Motor neuron (in vitro differentiated cells): Measurements from ENCODE around the gene ATP4A. TPM values are rescaled to one million over a fixed set of nuclear protein-coding genes. Genes with fewer than 3 reads are reported as not detected.
A peak's percentile ranks its signal among the peaks of the same experiment; 100 is the strongest.

Experiments used
- ATAC-seq, 8 experiments: fragments of 200-7000 bp; cut with Tn5 transposase; replicated peaks in 6 of 8; 2 replicates each; pipeline ENCODE4 v1.8.0; 2021; ENCODE audit warnings: mild to moderate bottlenecking in 8 of 8, moderate library complexity in 8 of 8
- H3K27ac ChIP-seq, 2 donors: fragments of 250-450 bp; sonication (Bioruptor Pico); 2 replicates each; pipeline ENCODE4 v1.9.0; 2021; ENCODE audit warnings: antibody characterized with exemption in 2 of 2, mild to moderate bottlenecking in 2 of 2, moderate library complexity in 1 of 2
- H3K4me1 ChIP-seq, 2 donors: fragments of 250-450 bp; sonication (Bioruptor Pico); replicated peaks in 1 of 2; 2 replicates each; pipeline ENCODE4 v1.6.1; 2021; ENCODE audit warnings: antibody characterized with exemption in 2 of 2, mild to moderate bottlenecking in 2 of 2, moderate library complexity in 1 of 2
- H3K4me3 ChIP-seq, 5 donors: fragments of 250-450 bp; sonication (Bioruptor Pico); 2 replicates each; pipeline ENCODE4 v1.9.0; 2021; ENCODE audit warnings: antibody characterized with exemption in 5 of 5, mild to moderate bottlenecking in 5 of 5, moderate library complexity in 4 of 5
- WGBS, 10 experiments: fragments of 450-650 bp; shearing (Covaris generic); methylation state at CpG; one replicate each; pipeline ENCODE4 v1.0.0; 2022; 5-methylcytosine and 5-hydroxymethylcytosine counted together
- in situ Hi-C, 9 experiments: fragments of 400-800 bp; cut with MboI; loops; one replicate each; pipeline ENCODE4 v1.15.0; 2021; ENCODE audit warnings: low sequenced_read_pairs in 9 of 9, low pct_unique_long_range_greater_than_20kb in 2 of 9; ENCODE audit not compliant: unreplicated experiment in 9 of 9
- total RNA-seq, 8 experiments: library from RNA; unstranded; fragments of 300-600 nt; gene quantifications; 2 replicates each; pipeline versions ENCODE4 v1.2.3 to v1.2.4, GENCODE V29; 2022

ATP4A gene
- total RNA-seq, 8 experiments from 2014 or later = 0.05 to 0.25 (median 0.11) TPM; not detected in 3

DNA sequence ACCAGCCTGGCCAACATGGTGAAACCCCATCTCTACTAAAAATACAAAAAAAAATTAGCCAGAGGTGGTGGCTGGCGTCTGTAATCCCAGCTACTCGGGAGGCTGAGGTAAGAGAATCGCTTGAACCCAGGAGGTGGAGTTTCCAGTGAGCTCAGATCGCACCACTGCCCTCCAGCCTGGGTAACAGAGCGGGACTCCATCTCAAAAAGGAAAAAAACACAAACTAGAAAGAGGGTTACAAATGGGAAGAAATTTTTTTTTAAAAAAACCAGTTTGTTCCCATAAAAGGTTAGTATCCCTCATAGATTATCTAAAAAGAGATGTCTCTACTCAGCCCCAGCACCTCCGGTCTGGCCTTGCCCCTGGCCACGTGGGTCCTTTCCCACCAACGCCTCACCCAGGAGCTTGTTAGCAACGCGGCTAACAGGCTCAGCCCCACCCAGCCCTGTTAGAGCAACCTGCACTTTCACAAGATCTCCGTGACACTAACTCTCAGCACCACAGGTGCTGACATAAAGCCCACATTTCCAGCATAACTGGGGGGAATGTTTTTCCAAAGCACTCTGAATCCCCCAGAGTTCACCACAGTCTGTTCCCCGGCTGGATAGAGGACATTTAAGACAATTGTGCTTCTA is 54.3 kb downstream of the ATP4A start:
- H3K4me1 ChIP-seq = no peaks in the 10 kb centered on the region
- in situ Hi-C loops = no loop called here
- peak in 3 of 8 experiments; percentile 35 to 62 (median 50) for ATAC-seq
- H3K27ac ChIP-seq = no peak overlapping the region
- 13 to 43% (median 26%) methylated on average over 1 to 11 of the region's 12 CpGs for WGBS, 10 experiments
- no peak overlapping the region for H3K4me3 ChIP-seq

DNA sequence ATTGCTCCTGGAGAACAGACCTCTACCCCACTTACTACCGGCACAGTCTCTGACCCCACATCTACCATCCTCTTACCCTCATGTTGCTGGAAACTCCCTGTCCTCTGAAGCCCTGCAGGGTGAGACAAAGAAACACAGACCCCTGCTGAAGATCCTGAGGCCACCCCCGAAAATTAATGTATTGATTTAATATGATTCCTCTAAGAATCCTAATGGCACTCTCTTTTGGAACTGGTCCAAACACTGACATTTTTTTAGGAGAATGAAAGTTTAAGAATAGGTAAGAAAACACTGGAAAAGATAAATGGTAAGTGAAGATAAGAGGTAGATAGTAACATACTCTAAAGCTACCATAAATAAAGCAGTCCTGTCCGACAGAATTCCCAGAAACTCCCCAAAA is 55.3 kb downstream of the ATP4A start:
- 45 to 92% (median 77%) methylated on average over 1 to 2 of the region's 3 CpGs; no CpG with 5 or more reads in 4 of the 10 experiments for WGBS, 10 experiments
- in situ Hi-C loops = no loop called here
- Histone ChIP-seq H3K4me1 (no peaks in the 10 kb centered on the region), H3K27ac (no peak overlapping the region), H3K4me3 (no peak overlapping the region)
- no peak for ATAC-seq

DNA sequence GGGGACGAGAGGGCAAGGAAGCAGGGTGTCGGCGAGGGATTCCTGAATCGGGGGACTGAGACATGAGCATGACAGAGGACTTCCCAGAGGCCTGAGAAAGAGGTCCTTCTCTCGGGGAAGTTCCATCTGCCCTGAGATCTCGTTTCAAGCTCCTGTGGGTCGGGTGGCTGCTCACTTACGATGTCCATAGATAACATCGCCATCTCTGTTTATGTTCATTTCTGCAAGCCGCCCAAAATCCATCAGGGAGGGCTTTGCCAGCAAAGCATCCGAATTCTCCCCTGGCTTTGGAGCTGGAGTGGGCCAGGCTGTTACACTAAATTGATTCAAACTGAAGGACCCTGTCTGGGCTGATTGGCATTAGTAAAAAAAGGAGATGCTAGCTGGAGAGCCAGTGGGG is 55.9 kb downstream of the ATP4A start:
- no peak overlapping the region for H3K4me3 ChIP-seq
- no peaks in the 10 kb centered on the region for H3K4me1 ChIP-seq
- in situ Hi-C loops = no loop called here
- WGBS, 10 experiments = 48 to 100% (median 70%) methylated on average over 1 to 8 of the region's 11 CpGs; no CpG with 5 or more reads in 4 of the 10 experiments
- H3K27ac ChIP-seq = no peak overlapping the region
- no peak for ATAC-seq

DNA sequence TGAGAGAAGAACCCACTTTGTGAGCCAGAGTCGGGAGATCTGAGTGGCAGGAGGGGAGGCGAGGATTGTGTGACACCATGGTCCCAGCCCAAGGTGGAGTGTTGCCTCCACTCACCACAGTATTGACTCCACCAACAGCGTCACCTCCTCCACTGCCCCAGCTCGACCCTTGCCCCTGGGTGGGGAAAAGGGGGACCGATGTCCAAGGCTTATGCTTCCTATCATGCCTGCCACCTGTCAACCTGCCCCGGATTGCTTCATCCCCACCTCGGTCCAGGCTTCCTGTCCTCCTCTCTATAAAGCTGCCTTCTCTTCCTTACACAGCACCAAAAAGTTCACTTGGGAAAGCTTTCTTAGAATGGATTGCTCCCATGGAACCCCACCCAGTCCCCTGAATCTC is 57.4 kb downstream of the ATP4A start:
- no peak for ATAC-seq
- Histone ChIP-seq H3K4me3 (no peak overlapping the region), H3K27ac (no peak overlapping the region), H3K4me1 (no peaks in the 10 kb centered on the region)
- WGBS, 10 experiments = 0 to 88% (median 65%) methylated on average over 1 to 6 of the region's 7 CpGs; no CpG with 5 or more reads in 5 of the 10 experiments
- in situ Hi-C loops = no loop called here

DNA sequence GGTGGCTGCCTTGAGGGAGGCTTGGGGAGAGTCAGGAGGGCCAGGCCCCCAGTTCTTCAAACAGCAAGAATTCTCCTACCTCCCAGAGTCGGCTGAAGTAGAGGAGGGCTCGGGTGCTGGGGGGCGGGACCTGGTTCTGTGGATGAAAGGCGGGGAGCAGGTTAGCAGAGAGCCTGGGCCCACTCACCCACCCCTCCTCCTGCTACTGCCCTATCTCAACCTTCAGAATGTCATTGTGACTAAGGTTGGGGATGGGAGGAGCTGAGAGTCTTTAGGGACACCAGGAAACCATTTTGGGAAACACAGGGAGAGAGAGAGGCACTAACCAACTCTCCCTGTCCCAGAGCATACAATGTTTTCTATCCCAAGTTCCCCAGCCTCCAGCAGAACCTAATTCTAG is 60.7 kb downstream of the ATP4A start:
- Histone ChIP-seq H3K4me1 (no peaks in the 10 kb centered on the region), H3K27ac (no peak overlapping the region), H3K4me3 (no peak overlapping the region)
- 57% methylated on average over 1 of the region's 4 CpGs; no CpG with 5 or more reads in 9 of the 10 experiments for WGBS, 10 experiments
- in situ Hi-C loops = no loop called here
- no peak for ATAC-seq

DNA sequence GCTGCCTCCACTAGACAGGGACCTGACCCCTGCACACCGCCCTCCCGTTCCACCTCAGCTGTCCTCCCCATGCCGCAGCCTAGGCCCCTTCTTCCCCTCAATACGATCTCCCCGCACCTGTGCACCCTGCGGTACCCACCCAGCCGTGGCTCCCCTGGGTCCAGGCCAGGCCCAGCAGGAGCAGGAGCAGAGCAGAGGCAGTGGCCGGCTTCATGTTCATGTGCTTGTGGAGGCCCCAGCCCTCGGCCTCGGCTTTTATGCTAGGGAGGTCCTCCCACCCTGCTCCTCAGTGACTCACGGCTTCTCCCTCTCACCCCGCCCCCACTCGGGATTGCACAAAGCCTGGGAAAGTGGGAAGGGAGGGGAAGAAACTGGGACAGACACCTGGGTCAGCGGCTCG is 61.8 kb downstream of the ATP4A start:
- Histone ChIP-seq H3K4me1 (no peaks in the 10 kb centered on the region), H3K27ac (no peak overlapping the region), H3K4me3 (no peak overlapping the region)
- WGBS, 10 experiments = 20 to 100% (median 37%) methylated on average over 1 to 8 of the region's 15 CpGs; no CpG with 5 or more reads in 6 of the 10 experiments
- in situ Hi-C loops = no loop called here
- ATAC-seq = peak in 7 of 8 experiments; percentile 47 to 85 (median 57)

DNA sequence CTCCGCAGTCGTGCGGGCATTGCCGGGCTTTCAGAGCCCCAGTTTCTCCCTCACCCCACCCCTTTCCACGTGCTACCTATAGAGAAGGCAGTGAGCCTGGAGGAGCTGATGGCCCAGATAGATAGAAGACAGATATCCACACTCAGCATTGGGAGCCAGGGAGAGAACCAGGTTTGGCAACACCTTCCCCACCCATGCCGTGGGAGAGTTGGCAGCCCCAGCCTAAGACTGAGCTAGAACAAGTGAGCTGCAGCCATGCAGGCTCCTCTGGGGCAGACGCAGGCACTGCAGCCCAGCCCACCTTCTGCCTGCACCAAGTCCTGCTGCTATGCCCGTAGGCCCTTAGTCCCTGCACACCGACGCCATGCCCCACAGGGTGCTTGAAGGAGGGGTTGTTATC is 62.8 kb downstream of the ATP4A start:
- no peak overlapping the region for H3K4me3 ChIP-seq
- in situ Hi-C loops = no loop called here
- no peak overlapping the region for H3K27ac ChIP-seq
- no peaks in the 10 kb centered on the region for H3K4me1 ChIP-seq
- ATAC-seq = no peak
- WGBS, 10 experiments = 80 to 100% (median 83%) methylated on average over 1 to 4 of the region's 10 CpGs; no CpG with 5 or more reads in 5 of the 10 experiments

Other genes starting within 250 kb of the ATP4A start
- gene CD22, start 234.5 kb downstream of the ATP4A start, total RNA-seq = 1 to 10 TPM in 3 of 8 experiments, under 1 TPM in 3, not detected in 2; 0.27 to 1.8 (median 0.93) TPM
- under 1 TPM in 4 of 8 experiments, not detected in 4; 0.08 to 0.43 (median 0.10) TPM for gene FFAR1, start 215.8 kb downstream of the ATP4A start, total RNA-seq
- gene FFAR3, start 205.2 kb downstream of the ATP4A start, total RNA-seq = under 1 TPM in 2 of 8 experiments, not detected in 6; 0.31 to 0.52 TPM
- under 1 TPM in 3 of 8 experiments, not detected in 5; 0.08 to 0.33 (median 0.15) TPM for gene GPR42, start 192.6 kb downstream of the ATP4A start, total RNA-seq
- under 1 TPM in 4 of 8 experiments, not detected in 4; 0.13 to 0.52 (median 0.14) TPM for gene FFAR2, start 115.4 kb downstream of the ATP4A start, total RNA-seq
- gene KRTDAP, start 73.2 kb downstream of the ATP4A start, total RNA-seq = not detected
- 10 to 100 TPM in 2 of 8 experiments, 1 to 10 TPM in 3, under 1 TPM in 2, not detected in 1; 0.14 to 49.2 (median 3.1) TPM for gene DMKN, start 50.0 kb downstream of the ATP4A start, total RNA-seq
- gene SBSN, start 35.3 kb downstream of the ATP4A start, total RNA-seq = 1 to 10 TPM in 2 of 8 experiments, under 1 TPM in 6; 0.11 to 3.5 (median 0.41) TPM
- not detected for gene GAPDHS, start 30.2 kb downstream of the ATP4A start, total RNA-seq
- 100 to 1,000 TPM in 2 of 8 experiments, 10 to 100 TPM in 6; 70.4 to 130 (median 89.3) TPM for gene TMEM147, start 18.0 kb downstream of the ATP4A start, total RNA-seq
- gene PMIS2, start 22.5 kb upstream of the ATP4A start, total RNA-seq = under 1 TPM in 1 of 8 experiments, not detected in 7; 0.66 TPM
- gene HAUS5, start 49.1 kb upstream of the ATP4A start, total RNA-seq = 10 to 100 TPM in 3 of 8 experiments, 1 to 10 TPM in 5; 2.7 to 14.3 (median 9.4) TPM
- gene RBM42, start 65.4 kb upstream of the ATP4A start, total RNA-seq = 10 to 100 TPM; 33.4 to 71.7 (median 51.1) TPM
- 1 to 10 TPM in 5 of 8 experiments, under 1 TPM in 3; 0.50 to 3.2 (median 1.4) TPM for gene ETV2, start 78.1 kb upstream of the ATP4A start, total RNA-seq
- gene COX6B1, start 84.7 kb upstream of the ATP4A start, total RNA-seq = 100 to 1,000 TPM; 721 to 998 (median 791) TPM
- gene UPK1A, start 102.9 kb upstream of the ATP4A start, total RNA-seq = under 1 TPM in 1 of 8 experiments, not detected in 7; 0.38 TPM
- 10 to 100 TPM in 1 of 8 experiments, 1 to 10 TPM in 4, under 1 TPM in 3; 0.43 to 34.3 (median 2.2) TPM for gene ZBTB32, start 140.9 kb upstream of the ATP4A start, total RNA-seq
- gene KMT2B, start 154.3 kb upstream of the ATP4A start, total RNA-seq = 10 to 100 TPM in 4 of 8 experiments, 1 to 10 TPM in 4; 6.1 to 28.4 (median 11.0) TPM
- gene IGFLR1, start 178.8 kb upstream of the ATP4A start, total RNA-seq = 1 to 10 TPM; 1.8 to 6.4 (median 4.3) TPM
- 10 to 100 TPM; 14.0 to 33.1 (median 18.9) TPM for gene U2AF1L4, start 181.8 kb upstream of the ATP4A start, total RNA-seq
- 100 to 1,000 TPM in 2 of 8 experiments, 10 to 100 TPM in 6; 56.4 to 142 (median 84.7) TPM for gene PSENEN, start 182.0 kb upstream of the ATP4A start, total RNA-seq
- gene LIN37, start 184.9 kb upstream of the ATP4A start, total RNA-seq = 10 to 100 TPM; 12.6 to 32.0 (median 19.9) TPM
- gene HSPB6, start 193.4 kb upstream of the ATP4A start, total RNA-seq = 1 to 10 TPM in 2 of 8 experiments, under 1 TPM in 6; 0.14 to 1.8 (median 0.68) TPM
- gene PROSER3, start 194.5 kb upstream of the ATP4A start, total RNA-seq = 10 to 100 TPM in 5 of 8 experiments, 1 to 10 TPM in 3; 3.1 to 19.9 (median 12.7) TPM
- 10 to 100 TPM in 5 of 8 experiments, 1 to 10 TPM in 2, under 1 TPM in 1; 0.51 to 33.1 (median 16.1) TPM for gene ARHGAP33, start 211.9 kb upstream of the ATP4A start, total RNA-seq
- gene PRODH2, start 249.2 kb upstream of the ATP4A start, total RNA-seq = under 1 TPM in 1 of 8 experiments, not detected in 7; 0.52 TPM